Left lung (tissue), 10 donors: ENCODE measurements around the gene PNMA8A. TPM values are rescaled to one million over a fixed set of nuclear protein-coding genes. Genes with fewer than 3 reads are reported as not detected.

ENCODE experiments used
- ATAC-seq: fragments of 200-7000 bp; cut with Tn5 transposase; one replicate; pipeline ENCODE4 v1.9.1; 2020; ENCODE audit warnings: moderate library complexity
- DNase-seq, 4 donors: peaks; one replicate each; pipeline ENCODE4 v3.0.0-alpha.2; 2013 to 2020
- H3K27ac ChIP-seq, 2 donors: fragments of 200-600 bp; sonication (generic) in 1 of 2; one replicate each; pipeline versions ENCODE4 v1.5.0 to v1.8.0; 2020 to 2021
- H3K27me3 ChIP-seq, 2 donors: fragments of 200-600 bp; sonication (generic) in 1 of 2; one replicate each; pipeline versions ENCODE4 v1.5.0 to v1.8.0; 2020 to 2021
- H3K36me3 ChIP-seq, 2 donors: fragments of 200-600 bp; sonication (generic) in 1 of 2; one replicate each; pipeline versions ENCODE4 v1.5.0 to v1.8.0; 2020 to 2021
- H3K4me1 ChIP-seq, 2 donors: fragments of 200-600 bp; one replicate each; pipeline ENCODE4 v1.8.0; 2021
- H3K4me3 ChIP-seq, 2 donors: fragments of 200-600 bp; sonication (generic) in 1 of 2; one replicate each; pipeline versions ENCODE4 v1.5.0 to v1.8.0; 2020 to 2021; ENCODE audit warnings: mild to moderate bottlenecking in 1 of 2
- H3K9me3 ChIP-seq, 2 donors: fragments of 200-600 bp; sonication (generic) in 1 of 2; one replicate each; pipeline versions ENCODE4 v1.5.0 to v1.8.0; 2020 to 2021
- intact Hi-C, 2 donors: fragments of 100-400 bp; cut with DNase I; formaldehyde crosslinking; loops; one replicate each; pipeline versions ENCODE4 v1.11.2 to v1.14.2; 2022
- polyA plus RNA-seq, 6 donors: library from polyadenylated mRNA; unstranded; fragments of 120-200 nt; gene quantifications; one replicate each; pipeline ENCODE4 v1.2.1, GENCODE V29; 2013; ENCODE audit not compliant: insufficient read length in 6 of 6
- total RNA-seq, 2 donors: library from RNA; stranded (reverse); fragmentation: NEBNext Ultra II Directional; extraction: Animal tissue kit (Norgen Biotek cat#: 25700); gene quantifications; one replicate each; pipeline ENCODE4 v1.2.1, GENCODE V29; 2021
- TF ChIP-seq, protein P1 (sequence below), 2 donors: fragments of 200-600 bp; sonication (generic) in 1 of 2; IDR thresholded peaks; one replicate each; pipeline versions ENCODE4 v1.5.0 to v1.8.0; 2021; ENCODE audit warnings: antibody characterized with exemption in 2 of 2
- donor health status: DM: no; HTN: yes; CAD: no.
- donor health status: DM: no; HTN: no; CAD: no.

The PNMA8A gene
- total and polyA plus RNA-seq, 8 donors: 1.5 to 17.2 (median 13.4) TPM

GRCh38 chr19:46515290-46515609 lies 43.9 kb upstream of the PNMA8A start:
- intact Hi-C loops: no loop called here

DNA sequence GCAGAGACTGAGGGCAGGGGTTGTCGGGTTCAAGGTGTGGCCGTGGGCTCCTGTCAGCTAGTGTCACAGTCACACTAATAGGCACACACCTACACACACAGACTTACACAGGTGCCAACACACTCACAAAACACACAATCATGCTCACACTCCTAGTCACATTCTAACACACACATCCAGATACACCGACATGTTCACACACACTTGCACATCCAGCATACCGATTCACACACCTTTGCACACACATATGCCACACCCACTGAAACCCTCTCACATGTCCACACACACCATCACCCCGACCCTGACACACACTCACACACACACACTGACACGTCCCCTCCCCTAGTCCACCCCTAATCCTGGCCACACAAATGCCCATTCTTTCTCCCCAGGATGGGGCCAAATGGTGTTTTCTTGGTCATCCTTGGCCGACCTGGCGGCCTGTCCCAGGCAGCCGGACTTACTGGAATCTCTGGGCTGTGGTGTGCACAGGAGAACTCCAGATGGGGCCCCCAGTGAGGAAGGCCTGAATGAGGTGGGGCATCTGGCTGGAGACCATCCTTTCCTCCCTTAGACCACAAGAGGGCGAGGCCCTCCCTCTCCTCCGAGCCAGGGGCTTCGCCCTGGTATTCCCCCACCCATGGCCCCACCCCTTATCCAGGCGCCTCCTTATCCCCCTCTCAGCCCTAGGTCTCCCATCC lies 43.4 kb upstream of the PNMA8A start:
- peak in 1 of 4 donors; percentile 9 for DNase-seq

More at GRCh38 chr19:46515290-46515609, 43.9 kb upstream of the PNMA8A start:
- DNase-seq: no peak
- TF ChIP-seq, protein P1, sequence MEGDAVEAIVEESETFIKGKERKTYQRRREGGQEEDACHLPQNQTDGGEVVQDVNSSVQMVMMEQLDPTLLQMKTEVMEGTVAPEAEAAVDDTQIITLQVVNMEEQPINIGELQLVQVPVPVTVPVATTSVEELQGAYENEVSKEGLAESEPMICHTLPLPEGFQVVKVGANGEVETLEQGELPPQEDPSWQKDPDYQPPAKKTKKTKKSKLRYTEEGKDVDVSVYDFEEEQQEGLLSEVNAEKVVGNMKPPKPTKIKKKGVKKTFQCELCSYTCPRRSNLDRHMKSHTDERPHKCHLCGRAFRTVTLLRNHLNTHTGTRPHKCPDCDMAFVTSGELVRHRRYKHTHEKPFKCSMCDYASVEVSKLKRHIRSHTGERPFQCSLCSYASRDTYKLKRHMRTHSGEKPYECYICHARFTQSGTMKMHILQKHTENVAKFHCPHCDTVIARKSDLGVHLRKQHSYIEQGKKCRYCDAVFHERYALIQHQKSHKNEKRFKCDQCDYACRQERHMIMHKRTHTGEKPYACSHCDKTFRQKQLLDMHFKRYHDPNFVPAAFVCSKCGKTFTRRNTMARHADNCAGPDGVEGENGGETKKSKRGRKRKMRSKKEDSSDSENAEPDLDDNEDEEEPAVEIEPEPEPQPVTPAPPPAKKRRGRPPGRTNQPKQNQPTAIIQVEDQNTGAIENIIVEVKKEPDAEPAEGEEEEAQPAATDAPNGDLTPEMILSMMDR (IDR thresholded peaks at IDR 0.05): no peak
- H3K27me3 ChIP-seq: peaks cover 0 to 23% of the 10 kb centered on the region in 2 donors
- no peaks in the 10 kb centered on the region for H3K36me3 ChIP-seq
- no peak overlapping the region for H3K4me3 ChIP-seq
- no peaks in the 10 kb centered on the region for H3K4me1 ChIP-seq
- peaks cover 0 to 8% of the 10 kb centered on the region in 2 donors for H3K9me3 ChIP-seq
- H3K27ac ChIP-seq: no peak overlapping the region
- no peak for ATAC-seq

GRCh38 chr19:46513461-46514236 lies 42.3 kb upstream of the PNMA8A start:
- Histone ChIP-seq H3K27me3 (peaks cover 0 to 23% of the 10 kb centered on the region in 2 donors), H3K9me3 (peaks cover 0 to 8% of the 10 kb centered on the region in 2 donors), H3K27ac (no peak overlapping the region), H3K4me1 (no peaks in the 10 kb centered on the region), H3K4me3 (no peak overlapping the region), H3K36me3 (no peaks in the 10 kb centered on the region)
- DNase-seq (peak; percentile 69 to 91 (median 78)), ATAC-seq (peak; percentile 96)
- intact Hi-C loops: no loop called here
- TF ChIP-seq, protein P1 (IDR thresholded peaks at IDR 0.05): peak; percentile 81 to 92

More for the DNA sequence above, 43.4 kb upstream of the PNMA8A start:
- TF ChIP-seq, protein P1 (IDR thresholded peaks at IDR 0.05): no peak
- Histone ChIP-seq H3K27ac (no peak overlapping the region), H3K4me3 (no peak overlapping the region), H3K4me1 (no peaks in the 10 kb centered on the region), H3K36me3 (no peaks in the 10 kb centered on the region), H3K9me3 (peaks cover 0 to 8% of the 10 kb centered on the region in 2 donors), H3K27me3 (peaks cover 0 to 23% of the 10 kb centered on the region in 2 donors)
- no peak for ATAC-seq
- intact Hi-C loops: no loop called here

GRCh38 chr19:46511237-46511636 lies 39.9 kb upstream of the PNMA8A start:
- ATAC-seq: no peak
- H3K9me3 ChIP-seq: peaks cover 0 to 8% of the 10 kb centered on the region in 2 donors
- H3K27me3 ChIP-seq: peaks cover 0 to 23% of the 10 kb centered on the region in 2 donors
- H3K4me1 ChIP-seq: no peaks in the 10 kb centered on the region
- no peaks in the 10 kb centered on the region for H3K36me3 ChIP-seq
- intact Hi-C loops: no loop called here
- TF ChIP-seq, protein P1 (IDR thresholded peaks at IDR 0.05): no peak
- H3K27ac ChIP-seq: no peak overlapping the region
- H3K4me3 ChIP-seq: no peak overlapping the region
- no peak for DNase-seq

- DNase-seq (no peak), ATAC-seq (no peak)
- H3K27me3 ChIP-seq: peaks cover 0 to 1% of the 10 kb centered on the region in 2 donors
- intact Hi-C loops: no loop called here
- TF ChIP-seq, protein P1 (IDR thresholded peaks at IDR 0.05): no peak
- H3K4me1 ChIP-seq: no peaks in the 10 kb centered on the region
- no peaks in the 10 kb centered on the region for H3K36me3 ChIP-seq
- no peak overlapping the region for H3K4me3 ChIP-seq
- no peak overlapping the region for H3K27ac ChIP-seq
- peaks cover 0 to 8% of the 10 kb centered on the region in 2 donors for H3K9me3 ChIP-seq
Observed at GRCh38 chr19:46508206-46508605, 36.8 kb upstream of the PNMA8A start.
